GM23248 (cell line): ENCODE results near the gene TEAD2. TPM values are rescaled to one million over a fixed set of nuclear protein-coding genes. Genes with fewer than 3 reads are reported as not detected.
A peak's percentile ranks its signal among the peaks of the same experiment; 100 is the strongest.

ENCODE experiments used
- DNase-seq: peaks from one replicate; pipeline ENCODE4 v3.0.0-alpha.2; 2015
- H2AFZ ChIP-seq: fragments of 200-600 bp; sonication (generic); 2 replicates; pipeline ENCODE4 v1.6.1; 2016; ENCODE audit warnings: antibody characterized with exemption
- H3F3A ChIP-seq: fragments of 200-600 bp; sonication (generic); 2 replicates; pipeline ENCODE4 v1.6.1; 2016; ENCODE audit warnings: mild to moderate bottlenecking, antibody characterized with exemption, mixed run types; ENCODE audit not compliant: insufficient read depth
- H3K27ac ChIP-seq: fragments of 200-600 bp; sonication (generic); 2 replicates; pipeline ENCODE4 v1.5.1; 2016; ENCODE audit warnings: mild to moderate bottlenecking
- H3K27me3 ChIP-seq: fragments of 200-600 bp; sonication (generic); replicated peaks from 2 replicates; pipeline ENCODE4 v1.6.1; 2016; ENCODE audit warnings: mild to moderate bottlenecking; ENCODE audit not compliant: insufficient read depth
- H3K36me3 ChIP-seq: fragments of 200-600 bp; sonication (generic); 2 replicates; pipeline ENCODE4 v1.6.1; 2016; ENCODE audit warnings: low read depth, mild to moderate bottlenecking
- H3K4me1 ChIP-seq: fragments of 200-600 bp; sonication (generic); 2 replicates; pipeline ENCODE4 v1.6.1; 2016; ENCODE audit warnings: mild to moderate bottlenecking; ENCODE audit not compliant: insufficient read depth
- H3K4me2 ChIP-seq: fragments of 200-600 bp; sonication (generic); one replicate; pipeline ENCODE4 v1.6.1; 2016; ENCODE audit warnings: mild to moderate bottlenecking; ENCODE audit not compliant: unreplicated experiment
- H3K4me3 ChIP-seq: fragments of 200-600 bp; sonication (generic); 2 replicates; pipeline ENCODE4 v1.5.1; 2016; ENCODE audit warnings: mild to moderate bottlenecking
- H3K79me2 ChIP-seq: fragments of 200-600 bp; sonication (generic); 2 replicates; pipeline ENCODE4 v1.6.1; 2016; ENCODE audit warnings: mild to moderate bottlenecking; ENCODE audit not compliant: insufficient read depth
- H3K9ac ChIP-seq: fragments of 200-600 bp; sonication (generic); 2 replicates; pipeline ENCODE4 v1.6.1; 2016; ENCODE audit warnings: mild to moderate bottlenecking
- H3K9me2 ChIP-seq: fragments of 200-600 bp; sonication (generic); 2 replicates; pipeline ENCODE4 v1.6.1; 2016; ENCODE audit warnings: mixed run types, mild to moderate bottlenecking, moderate library complexity; ENCODE audit not compliant: insufficient read depth
- H3K9me3 ChIP-seq: fragments of 200-600 bp; sonication (generic); one replicate; pipeline ENCODE4 v1.6.1; 2017; ENCODE audit warnings: low read depth
- H4K20me1 ChIP-seq: fragments of 200-600 bp; sonication (generic); 2 replicates; pipeline ENCODE4 v1.6.0; 2016; ENCODE audit not compliant: insufficient read depth
- EZH2 ChIP-seq: fragments of 200-600 bp; sonication (generic); IDR thresholded peaks from 2 replicates; pipeline ENCODE4 v1.6.1; 2018; ENCODE audit warnings: antibody characterized with exemption, mild to moderate bottlenecking; ENCODE audit not compliant: insufficient read depth, poor library complexity, severe bottlenecking
- EZH2phosphoT487 ChIP-seq: fragments of 200-600 bp; sonication (generic); IDR thresholded peaks from 2 replicates; pipeline ENCODE4 v1.6.1; 2018; ENCODE audit warnings: antibody characterized with exemption, moderate library complexity, mild to moderate bottlenecking, low read depth; ENCODE audit not compliant: insufficient read depth
- WGBS, 2 experiments: methylation state at CpG; one replicate each; pipeline ENCODE4 v1.1.6; 2015 to 2017; ENCODE audit warnings: low lambda C conversion rate in 2 of 2, low coverage in 1 of 2; ENCODE audit errors: missing lambda C conversion rate in 2 of 2; 5-methylcytosine and 5-hydroxymethylcytosine counted together
- in situ Hi-C: fragments of 300-500 bp; cut with MboI; formaldehyde crosslinking; loops from 2 replicates; pipeline ENCODE4 v1.15.0; 2020
- polyA plus RNA-seq: library from polyadenylated mRNA; unstranded; fragments of >200 nt; fragmentation: Nextera tagmentation; extraction: Ambion mirVana; gene quantifications from 2 replicates; pipeline ENCODE4 v1.2.1, GENCODE V29; 2016
- total RNA-seq: library from RNA; depleted of rRNA; stranded (reverse); fragments of >200 nt; shearing (Covaris generic); gene quantifications from 2 replicates; pipeline ENCODE4 v1.2.3, GENCODE V29; 2014

The TEAD2 gene
- total and polyA plus RNA-seq, 2 experiments from 2014 or later: 7.8 to 18.7 TPM

GRCh38 chr19:49342291-49342721 is 19.9 kb downstream of the TEAD2 start:
- no peaks in the 10 kb centered on the region for H3K4me1 ChIP-seq
- H3K27me3 ChIP-seq: no peaks in the 10 kb centered on the region
- no peaks in the 10 kb centered on the region; the same call in 1 of the 2 replicates for H3K36me3 ChIP-seq
- H3K4me2 ChIP-seq: no peak overlapping the region
- no peaks in the 10 kb centered on the region for H3K9me3 ChIP-seq
- DNase-seq: no peak
- H3K9me2 ChIP-seq: no peaks in the 10 kb centered on the region
- H3K79me2 ChIP-seq: no peaks in the 10 kb centered on the region
- H3K27ac ChIP-seq: no peak overlapping the region
- H2AFZ ChIP-seq: no peak overlapping the region
- in situ Hi-C loops: no loop called here
- H4K20me1 ChIP-seq: no peaks in the 10 kb centered on the region
- TF ChIP-seq EZH2phosphoT487 (no peak), EZH2 (no peak)
- no peaks in the 10 kb centered on the region for H3F3A ChIP-seq
- WGBS, 2 experiments: 96 to 98% methylated on average over 11 of the region's 11 CpGs
- H3K9ac ChIP-seq: no peak overlapping the region
- no peak overlapping the region for H3K4me3 ChIP-seq

- Histone ChIP-seq H3K4me3 (no peak overlapping the region), H3K9me2 (no peaks in the 10 kb centered on the region), H3K79me2 (no peaks in the 10 kb centered on the region), H3K27me3 (no peaks in the 10 kb centered on the region), H3K27ac (no peak overlapping the region), H2AFZ (no peak overlapping the region), H3K9me3 (no peaks in the 10 kb centered on the region), H3K4me1 (no peaks in the 10 kb centered on the region), H3K4me2 (no peak overlapping the region), H3K9ac (no peak overlapping the region), H3F3A (no peaks in the 10 kb centered on the region), H3K36me3 (no peaks in the 10 kb centered on the region; the same call in 1 of the 2 replicates), H4K20me1 (no peaks in the 10 kb centered on the region)
- 90 to 92% methylated on average over 11 of the region's 11 CpGs for WGBS, 2 experiments
- no peak for DNase-seq
- no peak for TF ChIP-seq EZH2
- TF ChIP-seq EZH2phosphoT487: no peak
- in situ Hi-C loops: no loop called here
These were observed 21.1 kb downstream of the TEAD2 start for GRCh38 chr19:49340865-49341718.

- Histone ChIP-seq H3K4me3 (peak overlapping the region; percentile 59), H3K9ac (no peak overlapping the region), H3K4me2 (peak overlapping the region; percentile 26), H3K27me3 (no peaks in the 10 kb centered on the region), H3F3A (no peaks in the 10 kb centered on the region), H3K9me2 (no peaks in the 10 kb centered on the region), H3K36me3 (no peaks in the 10 kb centered on the region; the same call in 1 of the 2 replicates), H3K79me2 (no peaks in the 10 kb centered on the region), H3K9me3 (no peaks in the 10 kb centered on the region), H2AFZ (peak overlapping the region; percentile 74), H3K27ac (no peak overlapping the region), H3K4me1 (no peaks in the 10 kb centered on the region), H4K20me1 (no peaks in the 10 kb centered on the region)
- 21% methylated on average over 35 to 36 of the region's 36 CpGs for WGBS, 2 experiments
- in situ Hi-C loops: no loop called here
- DNase-seq: peak; percentile 39
- TF ChIP-seq EZH2 (no peak), EZH2phosphoT487 (no peak)
These were observed 21.9 kb downstream of the TEAD2 start for GRCh38 chr19:49340069-49340864.

- H3K27ac ChIP-seq: no peak overlapping the region
- in situ Hi-C loops: no loop called here
- H3F3A ChIP-seq: no peaks in the 10 kb centered on the region
- peak overlapping the region; percentile 26 for H3K4me2 ChIP-seq
- no peak for TF ChIP-seq EZH2
- TF ChIP-seq EZH2phosphoT487: no peak
- H3K36me3 ChIP-seq: no peaks in the 10 kb centered on the region
- H3K9me2 ChIP-seq: no peaks in the 10 kb centered on the region
- H3K4me3 ChIP-seq: peak overlapping the region; percentile 59
- no peaks in the 10 kb centered on the region for H3K4me1 ChIP-seq
- peak overlapping the region; percentile 74 for H2AFZ ChIP-seq
- peak; percentile 86 for DNase-seq
- no peaks in the 10 kb centered on the region for H3K27me3 ChIP-seq
- WGBS, 2 experiments: 7 to 8% methylated on average over 30 to 43 of the region's 47 CpGs
- no peaks in the 10 kb centered on the region for H3K9me3 ChIP-seq
- no peaks in the 10 kb centered on the region for H4K20me1 ChIP-seq
- no peaks in the 10 kb centered on the region for H3K79me2 ChIP-seq
- H3K9ac ChIP-seq: no peak overlapping the region
These were observed 22.7 kb downstream of the TEAD2 start for GRCh38 chr19:49339301-49340068.
